K562 (cell line): ENCODE measurements around the gene MYOM3. TPM values are rescaled to one million over a fixed set of nuclear protein-coding genes. Genes with fewer than 3 reads are reported as not detected.

Source experiments
- ATAC-seq: fragments of 200-7000 bp; cut with Tn5 transposase; 3 replicates; pipeline ENCODE4 v1.9.1; 2020; ENCODE audit warnings: moderate library complexity
- BruUV-seq: library from RNA; stranded (reverse); fragments of 400-500 nt; replicated peaks from 2 replicates; lab custom pipeline; 2021; lab: Mats Ljungman, UMichigan
- CTCF ChIA-PET: fragments of 300-600 bp; formaldehyde crosslinking; extraction: SDS; loops from one replicate; lab custom pipeline; 2021; ENCODE audit warnings: low intra/inter-chr PET ratio; lab: Yijun Ruan, JAX
- POLR2A ChIA-PET: fragments of 300-600, 350-650 bp; sonication (Branson Sonifier 250); formaldehyde crosslinking; extraction: SDS; loops from one replicate; lab custom pipeline; 2021; ENCODE audit warnings: antibody characterized with exemption, inconsistent platforms; lab: Yijun Ruan, JAX
- DNase-seq, 4 experiments: peaks; one replicate each; pipeline versions ENCODE4 v3.0.0 to v3.0.0-alpha.2; 2011 to 2018; ENCODE audit warnings: low spot score in 3 of 4, mixed read lengths in 3 of 4; ENCODE audit errors: extremely low read depth in 1 of 4
- FAIRE-seq: peaks from 2 replicates; lab custom pipeline; 2011; peaks lifted over from hg19 to GRCh38; lab: Jason Lieb, UNC
- H2AFZ ChIP-seq: 2 replicates; pipeline ENCODE4 v1.6.0; 2011; ENCODE audit warnings: low read depth, low read length, control low read depth, inconsistent platforms
- H3K27ac ChIP-seq: fragments of 200-600 bp; 3 replicates; pipeline ENCODE4 v1.8.0; 2011; ENCODE audit warnings: low read depth, mild to moderate bottlenecking, control low read depth, inconsistent platforms, low read length, moderate library complexity, mixed read lengths; ENCODE audit errors: extremely low read depth
- H3K27me3 ChIP-seq, 2 experiments: fragments of 300-600 bp in 1 of 2; 2 replicates in 1 of 2; 3 replicates in 1 of 2; pipeline versions ENCODE4 v1.6.0 to v1.8.0; 2011; ENCODE audit warnings: inconsistent platforms in 2 of 2, low read length in 2 of 2, mild to moderate bottlenecking in 1 of 2, mixed read lengths in 1 of 2, moderate library complexity in 1 of 2; ENCODE audit not compliant: control insufficient read depth in 2 of 2, insufficient read depth in 2 of 2
- H3K36me3 ChIP-seq: fragments of 300-600 bp; 3 replicates; pipeline ENCODE4 v1.8.0; 2011; ENCODE audit warnings: mild to moderate bottlenecking, low read length, inconsistent platforms; ENCODE audit not compliant: control insufficient read depth, insufficient read depth
- H3K4me1 ChIP-seq, 2 experiments: fragments of 200-600 bp in 1 of 2; replicated peaks in 1 of 2; 2 replicates in 1 of 2; 3 replicates in 1 of 2; pipeline versions ENCODE4 v1.5.1 to v1.8.0; 2011; ENCODE audit warnings: inconsistent platforms in 2 of 2, low read length in 2 of 2, mild to moderate bottlenecking in 1 of 2, mixed read lengths in 1 of 2, moderate library complexity in 1 of 2; ENCODE audit not compliant: control insufficient read depth in 2 of 2, insufficient read depth in 2 of 2
- H3K4me2 ChIP-seq: 2 replicates; pipeline ENCODE4 v1.6.1; 2011; ENCODE audit warnings: low read length, control low read depth, inconsistent platforms, mixed read lengths; ENCODE audit not compliant: insufficient read depth
- H3K4me3 ChIP-seq: fragments of 200-600 bp; sonication (generic), shearing (Covaris generic); 2 replicates; pipeline ENCODE4 v1.5.1; 2016; ENCODE audit warnings: control low read depth, inconsistent platforms
- H3K79me2 ChIP-seq: fragments of 200-600 bp; 3 replicates; pipeline ENCODE4 v1.8.0; 2011; ENCODE audit warnings: low read length, inconsistent platforms; ENCODE audit not compliant: control insufficient read depth, insufficient read depth
- H3K9ac ChIP-seq, 2 experiments: 2 replicates each; pipeline versions ENCODE4 v1.6.0 to v1.6.1; 2011; ENCODE audit warnings: low read depth in 2 of 2, low read length in 2 of 2, control low read depth in 1 of 2, inconsistent platforms in 1 of 2, mild to moderate bottlenecking in 1 of 2, mixed read lengths in 1 of 2; ENCODE audit not compliant: insufficient read depth in 1 of 2
- H3K9me1 ChIP-seq: one replicate; pipeline ENCODE4 v1.6.0; 2011; ENCODE audit warnings: inconsistent platforms, mild to moderate bottlenecking, low read length, moderate library complexity; ENCODE audit not compliant: control insufficient read depth, insufficient read depth
- H3K9me3 ChIP-seq: replicated peaks from 2 replicates; pipeline ENCODE4 v1.5.1; 2011; ENCODE audit warnings: low read depth, low read length, inconsistent platforms; ENCODE audit not compliant: control insufficient read depth, insufficient read depth
- H4K20me1 ChIP-seq: replicated peaks from 2 replicates; pipeline ENCODE4 v1.6.1; 2011; ENCODE audit warnings: low read length, inconsistent platforms, mixed read lengths; ENCODE audit not compliant: control insufficient read depth, insufficient read depth
- E2F4 ChIP-seq: sonication (generic); formaldehyde crosslinking; IDR thresholded peaks from 2 replicates; pipeline ENCODE4 v1.8.0; 2022; ENCODE audit warnings: mild to moderate bottlenecking, low read depth, missing genetic modification reagents
- ELK1 ChIP-seq: sonication (generic); formaldehyde crosslinking; IDR thresholded peaks from 2 replicates; pipeline ENCODE4 v1.8.1; 2022; ENCODE audit warnings: missing genetic modification reagents
- GATAD2A ChIP-seq: fragments of 450-650 bp; IDR thresholded peaks from 2 replicates; pipeline ENCODE4 v1.6.1; 2017
- HMGN3 ChIP-seq: IDR thresholded peaks from 2 replicates; pipeline ENCODE4 v1.6.1; 2011; ENCODE audit warnings: borderline replicate concordance, low read depth, mild to moderate bottlenecking, mixed read lengths, low read length; ENCODE audit not compliant: insufficient read length; ENCODE audit errors: extremely low read depth
- NFE2L1 ChIP-seq: fragments of 450-650 bp; IDR thresholded peaks from 2 replicates; pipeline ENCODE4 v1.6.1; 2016; ENCODE audit warnings: missing genetic modification characterization, low read depth, mild to moderate bottlenecking, missing compliant biosample characterization, moderate library complexity, borderline replicate concordance
- NFIC ChIP-seq: fragments of 450-650 bp; IDR thresholded peaks from 2 replicates; pipeline ENCODE4 v1.6.1; 2017; ENCODE audit warnings: mild to moderate bottlenecking, inconsistent platforms
- POLR3G ChIP-seq: IDR thresholded peaks from 2 replicates; pipeline ENCODE4 v1.6.1; 2011; ENCODE audit not compliant: insufficient read length, insufficient replicate concordance; ENCODE audit errors: extremely low read depth
- SAP30 ChIP-seq: fragments of 200-600 bp; sonication (generic); IDR thresholded peaks from 2 replicates; pipeline ENCODE4 v1.6.1; 2012; ENCODE audit warnings: borderline replicate concordance, low read depth, mild to moderate bottlenecking, moderate library complexity, low read length, control low read depth, inconsistent platforms; ENCODE audit not compliant: insufficient read depth, poor library complexity, severe bottlenecking
- USF1 ChIP-seq: sonication (generic); formaldehyde crosslinking; IDR thresholded peaks from 2 replicates; pipeline ENCODE4 v1.9.0; 2022; ENCODE audit warnings: mild to moderate bottlenecking, missing genetic modification reagents
- ZBTB17 ChIP-seq: fragments of 450-650 bp; formaldehyde crosslinking; IDR thresholded peaks from 2 replicates; pipeline ENCODE4 v1.4.0; 2020; ENCODE audit warnings: mild to moderate bottlenecking
- ZNF134 ChIP-seq: fragments of 250-450 bp; sonication (Bioruptor Pico); conservative IDR thresholded peaks from 2 replicates; pipeline ENCODE4 v1.4.0; 2020
- ZNF146 ChIP-seq: IDR thresholded peaks from one replicate; pipeline ENCODE4 v1.6.1; 2018; ENCODE audit warnings: missing compliant biosample characterization; ENCODE audit not compliant: unreplicated experiment
- ZNF253 ChIP-seq: fragments of 250-450 bp; sonication (Bioruptor Pico); conservative IDR thresholded peaks from 2 replicates; pipeline ENCODE4 v1.6.1; 2021; ENCODE audit warnings: mild to moderate bottlenecking
- ZNF398 ChIP-seq: fragments of 250-450 bp; sonication (Bioruptor Pico); IDR thresholded peaks from 2 replicates; pipeline ENCODE4 v1.8.0; 2021; ENCODE audit warnings: moderate library complexity, mild to moderate bottlenecking, inconsistent platforms
- ZNF436 ChIP-seq: fragments of 250-450, 450-650 bp; sonication (Bioruptor Pico); formaldehyde crosslinking; IDR thresholded peaks from 2 replicates; pipeline ENCODE4 v1.7.0; 2020; ENCODE audit warnings: mild to moderate bottlenecking
- ZNF785 ChIP-seq: fragments of 250-450 bp; sonication (Bioruptor Pico); IDR thresholded peaks from 2 replicates; pipeline ENCODE4 v1.4.0; 2020; ENCODE audit warnings: mild to moderate bottlenecking
- WGBS: fragments of 100-300 bp; shearing (Covaris generic); methylation state at CpG from one replicate; pipeline ENCODE4 v1.1.6; 2016; ENCODE audit warnings: low coverage, mixed read lengths; ENCODE audit not compliant: insufficient coverage; ENCODE audit errors: missing lambda C conversion rate; 5-methylcytosine and 5-hydroxymethylcytosine counted together
- in situ Hi-C: fragments of 300-500 bp; cut with MboI; formaldehyde crosslinking; loops from 4 replicates; pipeline ENCODE4 v1.15.0; 2018; ENCODE audit warnings: inconsistent platforms, mixed read lengths
- intact Hi-C: fragments of 100-400 bp; cut with micrococcal nuclease; formaldehyde crosslinking; loops from 2 replicates; pipeline ENCODE4 v1.14.2; 2022
- polyA plus RNA-seq, 8 experiments: library from polyadenylated mRNA; depleted of rRNA in 4 of 8; stranded (reverse) in 5 of 8; unstranded in 3 of 8; fragments of >200 nt; fragmentation: Nextera tagmentation in 2 of 8; fragmentation: Illumina TruSeq in 1 of 8; extraction: Ambion mirVana in 2 of 8; extraction: Trizol in 1 of 8; gene quantifications; 2 replicates each; pipeline versions ENCODE4 v1.2.1 to v1.2.3, GENCODE V29; 2011 to 2014; ENCODE audit warnings: inconsistent platforms in 1 of 8, missing spikeins in 1 of 8
- total RNA-seq, 7 experiments: library from RNA; depleted of rRNA in 6 of 7; stranded (reverse); fragments of >200 nt in 6 of 7; fragmentation: Illumina TruSeq in 2 of 7; extraction: Trizol in 2 of 7; gene quantifications; 2 replicates each; pipeline versions ENCODE4 v1.2.1 to v1.2.3, GENCODE V29; 2011 to 2021; ENCODE audit warnings: low replicate concordance in 1 of 7

Gene MYOM3
- total and polyA plus RNA-seq, 9 of the 15 experiments (the other 6 are each of a cell fraction or from before 2014, with no cell fraction given): 0.01 TPM; not detected in 8

GRCh38 chr1:24089743-24090555, 22.0 kb downstream of the MYOM3 start:
- no peak overlapping the region for H3K27ac ChIP-seq
- ChIA-PET CTCF (no interaction called here), POLR2A (interaction anchor here (0.7 to 1.4 kb wide), 2 partner anchors 10 to 11 kb away, joined by 4 to 7 read pairs; no protein-coding TSS in a partner anchor)
- peaks cover 12% of the 10 kb centered on the region for H4K20me1 ChIP-seq
- no peak overlapping the region for H2AFZ ChIP-seq
- H3K4me2 ChIP-seq: no peak overlapping the region
- H3K4me3 ChIP-seq: no peak overlapping the region
- in situ Hi-C loops: no loop called here
- H3K9me3 ChIP-seq: no peaks in the 10 kb centered on the region
- H3K36me3 ChIP-seq: no peaks in the 10 kb centered on the region
- H3K9ac ChIP-seq: peak overlapping the region in 1 of 2 experiments; percentile 6; a peak in 1 of 4 replicates
- no peaks in the 10 kb centered on the region for H3K4me1 ChIP-seq
- BruUV-seq: no TSS peak
- peaks cover 43 to 91% of the 10 kb centered on the region in 2 experiments; a peak in 4 of 5 replicates for H3K27me3 ChIP-seq
- intact Hi-C loops: no loop called here
- no peaks in the 10 kb centered on the region for H3K9me1 ChIP-seq
- ATAC-seq (no peak), FAIRE-seq (no peak), DNase-seq (no peak)
- WGBS: 2% methylated on average over 14 of the region's 14 CpGs
- H3K79me2 ChIP-seq: no peaks in the 10 kb centered on the region
- TF ChIP-seq ZNF146 (CRISPR knock-in tag) (no peak), NFIC (no peak), ELK1 (CRISPR knock-in tag) (no peak), ZNF253 (CRISPR knock-in tag) (no peak), E2F4 (CRISPR knock-in tag) (no peak), NFE2L1 (tag) (no peak), ZNF436 (no peak), ZBTB17 (CRISPR knock-in tag) (no peak), ZNF398 (CRISPR knock-in tag) (no peak), USF1 (CRISPR knock-in tag) (no peak), HMGN3 (no peak), POLR3G (no peak), ZNF134 (CRISPR knock-in tag) (no peak), ZNF785 (no peak), SAP30 (no peak), GATAD2A (no peak)
